Measurements from ENCODE around the gene SS18. TPM values are rescaled to one million over a fixed set of nuclear protein-coding genes. Genes with fewer than 3 reads are reported as not detected.

Gene SS18
- total RNA-seq, 1 experiment from 2014 or later: 84.6 TPM

GRCh38 chr18:26071020-26071419 lies 19.4 kb downstream of the SS18 start:
- BruUV-seq (replicated peaks): no TSS peak
- CTCF ChIA-PET: no interaction called here
- Histone ChIP-seq H3K27ac (ENCODE audit: low read depth, low read length, poor library complexity, severe bottlenecking) (no peak overlapping the region), H3K9me3 (ENCODE audit: low read depth, low read length, poor library complexity, severe bottlenecking) (peaks cover 16% of the 10 kb centered on the region), H3K27me3 (replicated peaks; ENCODE audit: insufficient read depth, low read depth, low read length, poor library complexity) (no peaks in the 10 kb centered on the region), H3K4me1 (ENCODE audit: insufficient read depth, low read length, poor library complexity, severe bottlenecking) (no peaks in the 10 kb centered on the region), H3K36me3 (ENCODE audit: insufficient read depth, low read length, poor library complexity, severe bottlenecking) (peaks cover 48% of the 10 kb centered on the region), H3K4me3 (ENCODE audit: low read depth, low read length, poor library complexity, severe bottlenecking) (no peak overlapping the region)
- POLR2A ChIA-PET (ENCODE audit: low non-redundant PET): no interaction called here
- intact Hi-C loops (cut with micrococcal nuclease; ENCODE audit: unreplicated experiment): no loop called here
- no peak for TF ChIP-seq EZH2 (IDR thresholded peaks at IDR 0.05; ENCODE audit: borderline replicate concordance, low read depth, low read length, poor library complexity, severe bottlenecking)
- TF ChIP-seq, protein P1, sequence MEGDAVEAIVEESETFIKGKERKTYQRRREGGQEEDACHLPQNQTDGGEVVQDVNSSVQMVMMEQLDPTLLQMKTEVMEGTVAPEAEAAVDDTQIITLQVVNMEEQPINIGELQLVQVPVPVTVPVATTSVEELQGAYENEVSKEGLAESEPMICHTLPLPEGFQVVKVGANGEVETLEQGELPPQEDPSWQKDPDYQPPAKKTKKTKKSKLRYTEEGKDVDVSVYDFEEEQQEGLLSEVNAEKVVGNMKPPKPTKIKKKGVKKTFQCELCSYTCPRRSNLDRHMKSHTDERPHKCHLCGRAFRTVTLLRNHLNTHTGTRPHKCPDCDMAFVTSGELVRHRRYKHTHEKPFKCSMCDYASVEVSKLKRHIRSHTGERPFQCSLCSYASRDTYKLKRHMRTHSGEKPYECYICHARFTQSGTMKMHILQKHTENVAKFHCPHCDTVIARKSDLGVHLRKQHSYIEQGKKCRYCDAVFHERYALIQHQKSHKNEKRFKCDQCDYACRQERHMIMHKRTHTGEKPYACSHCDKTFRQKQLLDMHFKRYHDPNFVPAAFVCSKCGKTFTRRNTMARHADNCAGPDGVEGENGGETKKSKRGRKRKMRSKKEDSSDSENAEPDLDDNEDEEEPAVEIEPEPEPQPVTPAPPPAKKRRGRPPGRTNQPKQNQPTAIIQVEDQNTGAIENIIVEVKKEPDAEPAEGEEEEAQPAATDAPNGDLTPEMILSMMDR (conservative IDR thresholded peaks at IDR 0.05; ENCODE audit: low read depth, low read length): no peak
- DNase-seq (ENCODE audit: low spot score): no peak

DNA sequence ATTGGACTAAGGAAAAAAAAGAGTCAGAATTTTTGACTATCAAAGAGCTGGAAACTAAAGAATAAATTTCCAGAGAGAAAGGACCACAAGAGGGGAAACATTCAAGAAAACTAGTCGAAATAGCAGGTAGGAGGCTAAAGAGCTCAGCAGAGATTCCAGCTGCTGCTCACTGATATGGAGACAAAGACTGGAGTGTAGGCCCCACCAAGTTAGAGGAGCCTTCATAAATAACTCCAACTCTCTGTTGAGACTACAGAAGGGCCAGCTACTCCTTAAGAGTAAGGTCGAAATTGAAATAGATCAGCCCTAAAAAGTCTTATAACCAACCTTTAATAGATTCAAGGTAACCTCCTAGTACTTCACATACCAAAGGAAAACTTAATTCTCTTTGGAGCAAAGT lies 31.1 kb downstream of the SS18 start:
- no peak overlapping the region for H3K4me3 ChIP-seq (ENCODE audit: low read depth, low read length, poor library complexity, severe bottlenecking)
- CTCF ChIA-PET: no interaction called here
- no peak for DNase-seq (ENCODE audit: low spot score)
- no peaks in the 10 kb centered on the region for H3K9me3 ChIP-seq (ENCODE audit: low read depth, low read length, poor library complexity, severe bottlenecking)
- no peak overlapping the region for H3K27ac ChIP-seq (ENCODE audit: low read depth, low read length, poor library complexity, severe bottlenecking)
- BruUV-seq (replicated peaks): no TSS peak
- intact Hi-C loops (cut with micrococcal nuclease; ENCODE audit: unreplicated experiment): no loop called here
- peaks cover 24% of the 10 kb centered on the region for H3K36me3 ChIP-seq (ENCODE audit: insufficient read depth, low read length, poor library complexity, severe bottlenecking)
- no peaks in the 10 kb centered on the region for H3K4me1 ChIP-seq (ENCODE audit: insufficient read depth, low read length, poor library complexity, severe bottlenecking)
- TF ChIP-seq EZH2 (IDR thresholded peaks at IDR 0.05; ENCODE audit: borderline replicate concordance, low read depth, low read length, poor library complexity, severe bottlenecking): no peak
- TF ChIP-seq, protein P1 (conservative IDR thresholded peaks at IDR 0.05; ENCODE audit: low read depth, low read length): no peak
- no peaks in the 10 kb centered on the region for H3K27me3 ChIP-seq (replicated peaks; ENCODE audit: insufficient read depth, low read depth, low read length, poor library complexity)
- POLR2A ChIA-PET (ENCODE audit: low non-redundant PET): no interaction called here

DNA sequence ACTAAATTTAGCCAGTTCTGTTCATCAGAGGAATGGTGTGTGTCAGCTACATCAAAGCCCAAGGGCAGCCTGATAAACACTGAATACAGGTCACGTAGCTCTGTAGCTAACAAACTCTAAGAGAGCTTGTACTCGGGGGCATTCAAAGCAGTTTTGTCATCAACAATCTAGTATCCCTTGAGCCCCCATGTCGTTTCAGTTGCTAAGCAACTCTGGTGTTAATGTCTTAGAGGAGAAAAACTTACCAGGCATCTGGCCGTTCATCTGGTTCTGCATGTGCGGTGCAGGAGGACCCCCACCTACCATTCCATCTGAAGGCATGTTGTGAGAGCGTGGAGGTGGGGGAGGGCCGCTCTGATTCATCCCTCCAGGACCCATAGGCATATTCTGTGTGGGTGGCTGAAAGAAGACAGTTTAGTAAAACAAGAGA lies 33.1 kb downstream of the SS18 start:
- TF ChIP-seq EZH2 (IDR thresholded peaks at IDR 0.05; ENCODE audit: borderline replicate concordance, low read depth, low read length, poor library complexity, severe bottlenecking): no peak
- TF ChIP-seq, protein P1 (conservative IDR thresholded peaks at IDR 0.05; ENCODE audit: low read depth, low read length): no peak

More for the DNA sequence above, 33.1 kb downstream of the SS18 start:
- BruUV-seq (replicated peaks): no TSS peak
- Histone ChIP-seq H3K27me3 (replicated peaks; ENCODE audit: insufficient read depth, low read depth, low read length, poor library complexity) (no peaks in the 10 kb centered on the region), H3K4me1 (ENCODE audit: insufficient read depth, low read length, poor library complexity, severe bottlenecking) (no peaks in the 10 kb centered on the region), H3K36me3 (ENCODE audit: insufficient read depth, low read length, poor library complexity, severe bottlenecking) (peaks cover 36% of the 10 kb centered on the region), H3K27ac (ENCODE audit: low read depth, low read length, poor library complexity, severe bottlenecking) (no peak overlapping the region), H3K4me3 (ENCODE audit: low read depth, low read length, poor library complexity, severe bottlenecking) (no peak overlapping the region), H3K9me3 (ENCODE audit: low read depth, low read length, poor library complexity, severe bottlenecking) (no peaks in the 10 kb centered on the region)
- intact Hi-C loops (cut with micrococcal nuclease; ENCODE audit: unreplicated experiment): no loop called here
- DNase-seq (ENCODE audit: low spot score): no peak
- ChIA-PET POLR2A (ENCODE audit: low non-redundant PET) (no interaction called here), CTCF (no interaction called here)

All from A673 (cell line).